SJCRH30 (cell line): Measurements from ENCODE around the gene RCN1. TPM values are rescaled to one million over a fixed set of nuclear protein-coding genes. Genes with fewer than 3 reads are reported as not detected.
"Not testable (repeated sequence)": the region's sequence is repeated elsewhere in the genome, so short reads cannot be mapped to it uniquely, and the experiment has no call there.

ENCODE experiments used
- DNase-seq, 2 experiments: peaks; one replicate each; pipeline ENCODE4 v3.0.0-alpha.2; 2015 to 2020
- H3K27ac ChIP-seq: fragments of 250-450 bp; sonication (Bioruptor Pico); 2 replicates; pipeline ENCODE4 v1.5.1; 2020; ENCODE audit warnings: mild to moderate bottlenecking, moderate library complexity
- H3K27me3 ChIP-seq: fragments of 250-450 bp; sonication (Bioruptor Pico); 2 replicates; pipeline ENCODE4 v1.5.1; 2020; ENCODE audit warnings: mild to moderate bottlenecking, moderate library complexity
- H3K36me3 ChIP-seq: fragments of 250-450 bp; sonication (Bioruptor Pico); 2 replicates; pipeline ENCODE4 v1.5.1; 2020; ENCODE audit warnings: mild to moderate bottlenecking, moderate library complexity
- H3K4me1 ChIP-seq: fragments of 250-450 bp; sonication (Bioruptor Pico); 2 replicates; pipeline ENCODE4 v1.5.1; 2020; ENCODE audit warnings: mild to moderate bottlenecking, moderate library complexity
- H3K4me3 ChIP-seq: fragments of 250-450 bp; sonication (Bioruptor Pico); 2 replicates; pipeline ENCODE4 v1.5.1; 2020; ENCODE audit warnings: mild to moderate bottlenecking, moderate library complexity
- H3K9me3 ChIP-seq: fragments of 250-450 bp; sonication (Bioruptor Pico); replicated peaks from 2 replicates; pipeline ENCODE4 v1.5.1; 2020; ENCODE audit warnings: mild to moderate bottlenecking, moderate library complexity
- total RNA-seq: library from RNA; depleted of rRNA; stranded (reverse); fragments of >200 nt; shearing (Covaris generic); gene quantifications from 2 replicates; pipeline ENCODE4 v1.2.3, GENCODE V29; 2014; rRNA removed

Gene RCN1
- 200 and 214 TPM in 2 replicates for total RNA-seq

- H3K9me3 ChIP-seq = no peaks in the 10 kb centered on the region
- peaks cover 36% of the 10 kb centered on the region for H3K4me1 ChIP-seq
- H3K4me3 ChIP-seq = peak within 1 kb of the TSS; percentile 86
- peaks cover 13% of the 10 kb centered on the region; the same call in 1 of the 2 replicates for H3K36me3 ChIP-seq
- H3K27ac ChIP-seq = peak within 1 kb of the TSS; percentile 91
- no peaks in the 10 kb centered on the region for H3K27me3 ChIP-seq
- peak; percentile 88 to 92 for DNase-seq
Observed at GRCh38 chr11:32090545-32091370, at the start of gene RCN1. TSS of gene RCN1 (plus strand) at chr11:32091074. CDS start at chr11:32091197, 123 bp downstream.

- Histone ChIP-seq H3K27me3 (no peaks in the 10 kb centered on the region), H3K27ac (no peak overlapping the region), H3K36me3 (no peaks in the 10 kb centered on the region), H3K9me3 (no peaks in the 10 kb centered on the region), H3K4me3 (no peak overlapping the region), H3K4me1 (peaks cover 10% of the 10 kb centered on the region)
- DNase-seq = no peak
Observed at GRCh38 chr11:32043737-32044136, 47.1 kb upstream of the RCN1 start.

GRCh38 chr11:32044158-32044863, 46.6 kb upstream of the RCN1 start:
- no peaks in the 10 kb centered on the region for H3K9me3 ChIP-seq
- no peak overlapping the region for H3K27ac ChIP-seq
- H3K4me3 ChIP-seq = no peak overlapping the region
- DNase-seq = peak; percentile 14 to 37
- no peaks in the 10 kb centered on the region for H3K27me3 ChIP-seq
- no peaks in the 10 kb centered on the region for H3K36me3 ChIP-seq
- peaks cover 10% of the 10 kb centered on the region for H3K4me1 ChIP-seq

GRCh38 chr11:32045456-32045855, 45.4 kb upstream of the RCN1 start:
- H3K27me3 ChIP-seq = no peaks in the 10 kb centered on the region
- DNase-seq = no peak

GRCh38 chr11:32050264-32050663, 40.6 kb upstream of the RCN1 start:
- Histone ChIP-seq H3K4me3 (no peak overlapping the region), H3K36me3 (no peaks in the 10 kb centered on the region), H3K4me1 (peaks cover 6% of the 10 kb centered on the region), H3K27me3 (no peaks in the 10 kb centered on the region), H3K9me3 (no peaks in the 10 kb centered on the region), H3K27ac (no peak overlapping the region)
- DNase-seq = no peak

More at GRCh38 chr11:32045456-32045855, 45.4 kb upstream of the RCN1 start:
- Histone ChIP-seq H3K36me3 (no peaks in the 10 kb centered on the region), H3K4me1 (peaks cover 10% of the 10 kb centered on the region), H3K4me3 (no peak overlapping the region), H3K27ac (no peak overlapping the region), H3K9me3 (no peaks in the 10 kb centered on the region)

GRCh38 chr11:32052215-32052614, 38.7 kb upstream of the RCN1 start:
- H3K4me1 ChIP-seq = peaks cover 17% of the 10 kb centered on the region
- peak; percentile 47 to 80 for DNase-seq
- H3K4me3 ChIP-seq = no peak overlapping the region
- no peak overlapping the region for H3K27ac ChIP-seq
- H3K27me3 ChIP-seq = no peaks in the 10 kb centered on the region
- no peaks in the 10 kb centered on the region for H3K9me3 ChIP-seq
- H3K36me3 ChIP-seq = no peaks in the 10 kb centered on the region

GRCh38 chr11:32053151-32053888, 37.6 kb upstream of the RCN1 start:
- no peaks in the 10 kb centered on the region for H3K36me3 ChIP-seq
- no peak for DNase-seq
- peaks cover 17% of the 10 kb centered on the region for H3K4me1 ChIP-seq
- no peak overlapping the region for H3K27ac ChIP-seq
- no peaks in the 10 kb centered on the region for H3K9me3 ChIP-seq
- H3K4me3 ChIP-seq = no peak overlapping the region
- H3K27me3 ChIP-seq = no peaks in the 10 kb centered on the region

- H3K27me3 ChIP-seq = no peaks in the 10 kb centered on the region
- DNase-seq = no peak
Observed at GRCh38 chr11:32055861-32056260, 35.0 kb upstream of the RCN1 start.

GRCh38 chr11:32056438-32056837, 34.4 kb upstream of the RCN1 start:
- no peak overlapping the region for H3K27ac ChIP-seq

More at GRCh38 chr11:32055861-32056260, 35.0 kb upstream of the RCN1 start:
- Histone ChIP-seq H3K4me1 (peaks cover 17% of the 10 kb centered on the region), H3K9me3 (no peaks in the 10 kb centered on the region), H3K27ac (no peak overlapping the region), H3K36me3 (no peaks in the 10 kb centered on the region), H3K4me3 (no peak overlapping the region)

GRCh38 chr11:32059686-32060462, 31.0 kb upstream of the RCN1 start:
- H3K27ac ChIP-seq = no peak overlapping the region
- DNase-seq = no peak
- no peaks in the 10 kb centered on the region for H3K9me3 ChIP-seq
- H3K4me1 ChIP-seq = peaks cover 11% of the 10 kb centered on the region; the same call in 1 of the 2 replicates
- H3K36me3 ChIP-seq = no peaks in the 10 kb centered on the region
- no peaks in the 10 kb centered on the region for H3K27me3 ChIP-seq
- H3K4me3 ChIP-seq = no peak overlapping the region

More at GRCh38 chr11:32056438-32056837, 34.4 kb upstream of the RCN1 start:
- no peak overlapping the region for H3K4me3 ChIP-seq
- no peaks in the 10 kb centered on the region for H3K27me3 ChIP-seq
- DNase-seq = peak; percentile 20 to 24
- H3K36me3 ChIP-seq = no peaks in the 10 kb centered on the region
- no peaks in the 10 kb centered on the region for H3K9me3 ChIP-seq
- peaks cover 17% of the 10 kb centered on the region for H3K4me1 ChIP-seq

GRCh38 chr11:32062540-32062939, 28.3 kb upstream of the RCN1 start:
- no peaks in the 10 kb centered on the region for H3K27me3 ChIP-seq
- no peak overlapping the region for H3K4me3 ChIP-seq
- DNase-seq = no peak
- H3K4me1 ChIP-seq = peaks cover 8% of the 10 kb centered on the region
- no peak overlapping the region for H3K27ac ChIP-seq
- no peaks in the 10 kb centered on the region for H3K36me3 ChIP-seq
- no peaks in the 10 kb centered on the region for H3K9me3 ChIP-seq

- not testable (repeated sequence) for H3K36me3 ChIP-seq, DNase-seq, H3K9me3 ChIP-seq, H3K4me3 ChIP-seq, H3K27me3 ChIP-seq, H3K27ac ChIP-seq
- H3K4me1 ChIP-seq = peaks cover 13% of the 10 kb centered on the region
Observed at GRCh38 chr11:32063031-32063430, 27.8 kb upstream of the RCN1 start.

GRCh38 chr11:32065865-32066629, 24.8 kb upstream of the RCN1 start:
- no peak overlapping the region for H3K27ac ChIP-seq
- H3K4me1 ChIP-seq = peaks cover 18% of the 10 kb centered on the region
- no peaks in the 10 kb centered on the region for H3K27me3 ChIP-seq
- no peaks in the 10 kb centered on the region for H3K36me3 ChIP-seq
- H3K4me3 ChIP-seq = no peak overlapping the region
- no peaks in the 10 kb centered on the region for H3K9me3 ChIP-seq
- no peak for DNase-seq
